ENCODE results near the gene TMEM205. TPM values are rescaled to one million over a fixed set of nuclear protein-coding genes. Genes with fewer than 3 reads are reported as not detected.

TMEM205 gene
- total and polyA plus RNA-seq, 10 of the 15 experiments (the other 5 are each of a cell fraction or from before 2014, with no cell fraction given), result 27.8 to 144 (median 88.3) TPM

DNA sequence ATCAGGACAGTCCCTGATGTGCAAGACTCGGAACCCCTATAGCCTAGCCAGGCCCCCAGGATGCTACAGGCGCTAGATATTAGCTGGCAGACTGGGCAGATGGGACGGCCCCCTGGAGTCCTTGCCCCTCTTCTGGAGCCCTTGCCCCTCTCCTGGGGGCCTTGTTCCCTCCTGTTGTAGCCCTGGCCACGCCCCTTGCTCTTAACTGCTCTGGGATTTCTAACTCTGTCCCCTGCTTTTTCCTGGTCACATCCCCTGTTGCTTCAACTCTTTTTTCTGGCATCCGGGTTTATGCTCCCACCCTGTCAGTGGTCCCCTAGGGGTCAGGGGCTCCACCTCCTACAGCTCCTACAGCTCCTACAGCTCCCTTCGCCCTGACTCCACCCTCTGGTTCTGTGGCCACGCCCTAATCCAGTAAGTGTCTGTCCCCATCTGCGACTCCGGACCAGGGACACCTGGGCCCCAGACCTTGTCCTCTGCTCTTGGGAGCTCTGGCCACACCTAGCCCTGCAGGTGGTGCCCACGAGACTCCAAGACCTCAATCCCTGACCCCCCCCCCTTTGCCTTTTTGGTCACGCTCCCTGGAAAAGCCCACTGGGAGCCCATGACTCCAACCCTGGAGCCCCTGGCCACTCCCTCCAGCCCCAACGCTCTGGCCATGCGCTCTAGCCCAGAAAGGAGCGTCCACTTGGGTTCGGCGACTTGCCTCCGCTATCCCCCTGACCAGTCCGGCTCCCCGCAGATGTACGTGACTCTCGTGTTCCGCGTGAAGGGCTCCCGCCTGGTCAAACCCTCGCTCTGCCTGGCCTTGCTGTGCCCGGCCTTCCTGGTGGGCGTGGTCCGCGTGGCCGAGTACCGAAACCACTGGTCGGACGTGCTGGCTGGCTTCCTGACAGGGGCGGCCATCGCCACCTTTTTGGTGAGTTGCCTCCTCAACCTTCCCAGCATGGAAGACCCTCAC, 16.0 kb upstream of the TMEM205 start:
- 85% methylated on average over 35 of the region's 35 CpGs for WGBS (ENCODE audit: insufficient coverage, insufficient replicate concordance, low lambda C conversion rate, missing lambda C conversion rate)
- SMC1A ChIA-PET (ENCODE audit: uncharacterized antibody, unreplicated experiment), result no interaction called here
- TF ChIP-seq, protein P1, sequence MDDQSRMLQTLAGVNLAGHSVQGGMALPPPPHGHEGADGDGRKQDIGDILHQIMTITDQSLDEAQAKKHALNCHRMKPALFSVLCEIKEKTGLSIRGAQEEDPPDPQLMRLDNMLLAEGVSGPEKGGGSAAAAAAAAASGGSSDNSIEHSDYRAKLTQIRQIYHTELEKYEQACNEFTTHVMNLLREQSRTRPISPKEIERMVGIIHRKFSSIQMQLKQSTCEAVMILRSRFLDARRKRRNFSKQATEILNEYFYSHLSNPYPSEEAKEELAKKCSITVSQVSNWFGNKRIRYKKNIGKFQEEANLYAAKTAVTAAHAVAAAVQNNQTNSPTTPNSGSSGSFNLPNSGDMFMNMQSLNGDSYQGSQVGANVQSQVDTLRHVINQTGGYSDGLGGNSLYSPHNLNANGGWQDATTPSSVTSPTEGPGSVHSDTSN (IDR thresholded peaks at IDR 0.05; ENCODE audit: insufficient replicate concordance, low read depth, low read length), result no peak
- TF ChIP-seq POLR2AphosphoS5 (IDR thresholded peaks at IDR 0.05; ENCODE audit: low read length) (no peak), SREBF2 (IDR thresholded peaks at IDR 0.05; ENCODE audit: low read length) (no peak), MYC (IDR thresholded peaks at IDR 0.05; ENCODE audit: insufficient read depth, insufficient read length, insufficient replicate concordance, low read length, severe bottlenecking) (no peak), RFX5 (IDR thresholded peaks at IDR 0.05; ENCODE audit: low read depth, low read length) (no peak), CHD1 (IDR thresholded peaks at IDR 0.05; ENCODE audit: low read depth, low read length) (no peak), SIX5 (IDR thresholded peaks at IDR 0.05; ENCODE audit: low read depth, low read length, severe bottlenecking) (no peak), SMARCA5 (IDR thresholded peaks at IDR 0.05) (no peak)
- TF ChIP-seq, protein P2, sequence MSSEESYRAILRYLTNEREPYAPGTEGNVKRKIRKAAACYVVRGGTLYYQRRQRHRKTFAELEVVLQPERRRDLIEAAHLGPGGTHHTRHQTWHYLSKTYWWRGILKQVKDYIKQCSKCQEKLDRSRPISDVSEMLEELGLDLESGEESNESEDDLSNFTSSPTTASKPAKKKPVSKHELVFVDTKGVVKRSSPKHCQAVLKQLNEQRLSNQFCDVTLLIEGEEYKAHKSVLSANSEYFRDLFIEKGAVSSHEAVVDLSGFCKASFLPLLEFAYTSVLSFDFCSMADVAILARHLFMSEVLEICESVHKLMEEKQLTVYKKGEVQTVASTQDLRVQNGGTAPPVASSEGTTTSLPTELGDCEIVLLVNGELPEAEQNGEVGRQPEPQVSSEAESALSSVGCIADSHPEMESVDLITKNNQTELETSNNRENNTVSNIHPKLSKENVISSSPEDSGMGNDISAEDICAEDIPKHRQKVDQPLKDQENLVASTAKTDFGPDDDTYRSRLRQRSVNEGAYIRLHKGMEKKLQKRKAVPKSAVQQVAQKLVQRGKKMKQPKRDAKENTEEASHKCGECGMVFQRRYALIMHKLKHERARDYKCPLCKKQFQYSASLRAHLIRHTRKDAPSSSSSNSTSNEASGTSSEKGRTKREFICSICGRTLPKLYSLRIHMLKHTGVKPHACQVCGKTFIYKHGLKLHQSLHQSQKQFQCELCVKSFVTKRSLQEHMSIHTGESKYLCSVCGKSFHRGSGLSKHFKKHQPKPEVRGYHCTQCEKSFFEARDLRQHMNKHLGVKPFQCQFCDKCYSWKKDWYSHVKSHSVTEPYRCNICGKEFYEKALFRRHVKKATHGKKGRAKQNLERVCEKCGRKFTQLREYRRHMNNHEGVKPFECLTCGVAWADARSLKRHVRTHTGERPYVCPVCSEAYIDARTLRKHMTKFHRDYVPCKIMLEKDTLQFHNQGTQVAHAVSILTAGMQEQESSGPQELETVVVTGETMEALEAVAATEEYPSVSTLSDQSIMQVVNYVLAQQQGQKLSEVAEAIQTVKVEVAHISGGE (CRISPR knock-in tag; IDR thresholded peaks at IDR 0.05), result no peak
- TF ChIP-seq, protein P3, sequence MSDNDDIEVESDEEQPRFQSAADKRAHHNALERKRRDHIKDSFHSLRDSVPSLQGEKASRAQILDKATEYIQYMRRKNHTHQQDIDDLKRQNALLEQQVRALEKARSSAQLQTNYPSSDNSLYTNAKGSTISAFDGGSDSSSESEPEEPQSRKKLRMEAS (IDR thresholded peaks at IDR 0.05; ENCODE audit: low read depth, low read length), result no peak
- TF ChIP-seq, protein P4, sequence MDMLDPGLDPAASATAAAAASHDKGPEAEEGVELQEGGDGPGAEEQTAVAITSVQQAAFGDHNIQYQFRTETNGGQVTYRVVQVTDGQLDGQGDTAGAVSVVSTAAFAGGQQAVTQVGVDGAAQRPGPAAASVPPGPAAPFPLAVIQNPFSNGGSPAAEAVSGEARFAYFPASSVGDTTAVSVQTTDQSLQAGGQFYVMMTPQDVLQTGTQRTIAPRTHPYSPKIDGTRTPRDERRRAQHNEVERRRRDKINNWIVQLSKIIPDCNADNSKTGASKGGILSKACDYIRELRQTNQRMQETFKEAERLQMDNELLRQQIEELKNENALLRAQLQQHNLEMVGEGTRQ (IDR thresholded peaks at IDR 0.05; ENCODE audit: borderline replicate concordance, low read depth, low read length), result no peak
- TF ChIP-seq, protein P5, sequence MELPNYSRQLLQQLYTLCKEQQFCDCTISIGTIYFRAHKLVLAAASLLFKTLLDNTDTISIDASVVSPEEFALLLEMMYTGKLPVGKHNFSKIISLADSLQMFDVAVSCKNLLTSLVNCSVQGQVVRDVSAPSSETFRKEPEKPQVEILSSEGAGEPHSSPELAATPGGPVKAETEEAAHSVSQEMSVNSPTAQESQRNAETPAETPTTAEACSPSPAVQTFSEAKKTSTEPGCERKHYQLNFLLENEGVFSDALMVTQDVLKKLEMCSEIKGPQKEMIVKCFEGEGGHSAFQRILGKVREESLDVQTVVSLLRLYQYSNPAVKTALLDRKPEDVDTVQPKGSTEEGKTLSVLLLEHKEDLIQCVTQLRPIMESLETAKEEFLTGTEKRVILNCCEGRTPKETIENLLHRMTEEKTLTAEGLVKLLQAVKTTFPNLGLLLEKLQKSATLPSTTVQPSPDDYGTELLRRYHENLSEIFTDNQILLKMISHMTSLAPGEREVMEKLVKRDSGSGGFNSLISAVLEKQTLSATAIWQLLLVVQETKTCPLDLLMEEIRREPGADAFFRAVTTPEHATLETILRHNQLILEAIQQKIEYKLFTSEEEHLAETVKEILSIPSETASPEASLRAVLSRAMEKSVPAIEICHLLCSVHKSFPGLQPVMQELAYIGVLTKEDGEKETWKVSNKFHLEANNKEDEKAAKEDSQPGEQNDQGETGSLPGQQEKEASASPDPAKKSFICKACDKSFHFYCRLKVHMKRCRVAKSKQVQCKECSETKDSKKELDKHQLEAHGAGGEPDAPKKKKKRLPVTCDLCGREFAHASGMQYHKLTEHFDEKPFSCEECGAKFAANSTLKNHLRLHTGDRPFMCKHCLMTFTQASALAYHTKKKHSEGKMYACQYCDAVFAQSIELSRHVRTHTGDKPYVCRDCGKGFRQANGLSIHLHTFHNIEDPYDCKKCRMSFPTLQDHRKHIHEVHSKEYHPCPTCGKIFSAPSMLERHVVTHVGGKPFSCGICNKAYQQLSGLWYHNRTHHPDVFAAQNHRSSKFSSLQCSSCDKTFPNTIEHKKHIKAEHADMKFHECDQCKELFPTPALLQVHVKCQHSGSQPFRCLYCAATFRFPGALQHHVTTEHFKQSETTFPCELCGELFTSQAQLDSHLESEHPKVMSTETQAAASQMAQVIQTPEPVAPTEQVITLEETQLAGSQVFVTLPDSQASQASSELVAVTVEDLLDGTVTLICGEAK (IDR thresholded peaks at IDR 0.05; ENCODE audit: borderline replicate concordance), result no peak

More for the DNA sequence above, 16.0 kb upstream of the TMEM205 start:
- Histone ChIP-seq H4K20me1 (ENCODE audit: control insufficient read depth, insufficient read depth) (no peaks in the 10 kb centered on the region), H3K79me2 (ENCODE audit: control insufficient read depth, insufficient read depth, low read length) (no peaks in the 10 kb centered on the region), H3K4me1 (ENCODE audit: control insufficient read depth, insufficient read depth, low read length) (no peaks in the 10 kb centered on the region), H2AFZ (ENCODE audit: control insufficient read depth, low read depth, low read length) (no peak overlapping the region), H3K36me3 (ENCODE audit: control insufficient read depth in 2 of 2, insufficient read depth in 2 of 2, low read length in 1 of 2) (no peaks in the 10 kb centered on the region), H3K9me3 (replicated peaks; ENCODE audit: control insufficient read depth, insufficient read depth, low read length) (no peaks in the 10 kb centered on the region), H3K27me3 (replicated peaks in 1 of 2; ENCODE audit: control insufficient read depth in 2 of 2, insufficient read depth in 2 of 2, low read length in 1 of 2) (no peaks in the 10 kb centered on the region), H3K4me3 (no peak overlapping the region), H3K4me2 (ENCODE audit: control insufficient read depth, insufficient read depth) (no peak overlapping the region), H3K27ac (ENCODE audit: control insufficient read depth, insufficient read depth) (no peak overlapping the region), H3K9ac (ENCODE audit: control insufficient read depth, insufficient read depth, low read length) (no peak overlapping the region)
- DNase-seq (ENCODE audit: low read depth, low spot score) (no peak), FAIRE-seq (no peak), ATAC-seq (no peak)
- ChIA-PET CTCF (no interaction called here), RAD21 (ENCODE audit: unreplicated experiment) (interaction anchor here (1.4 kb wide), 1 partner anchor 12 kb away, joined by 5 read pairs; the partner anchor contains the start of gene SWSAP1), POLR2A (no interaction called here)
- in situ Hi-C loops (cut with MboI) (no loop called here), intact Hi-C loops (cut with micrococcal nuclease; ENCODE audit: unreplicated experiment) (no loop called here)
- BruUV-seq (replicated peaks), result no TSS peak
